HG02981 (cell line): ENCODE measurements around the gene XPNPEP3.

Experiments
- ATAC-seq: cut with Tn5 transposase; IDR thresholded peaks from one replicate; pipeline ENCODE4 v1.9.1; 2021; ENCODE audit warnings: mild to moderate bottlenecking, moderate library complexity; ENCODE audit not compliant: unreplicated experiment

Gene XPNPEP3

DNA sequence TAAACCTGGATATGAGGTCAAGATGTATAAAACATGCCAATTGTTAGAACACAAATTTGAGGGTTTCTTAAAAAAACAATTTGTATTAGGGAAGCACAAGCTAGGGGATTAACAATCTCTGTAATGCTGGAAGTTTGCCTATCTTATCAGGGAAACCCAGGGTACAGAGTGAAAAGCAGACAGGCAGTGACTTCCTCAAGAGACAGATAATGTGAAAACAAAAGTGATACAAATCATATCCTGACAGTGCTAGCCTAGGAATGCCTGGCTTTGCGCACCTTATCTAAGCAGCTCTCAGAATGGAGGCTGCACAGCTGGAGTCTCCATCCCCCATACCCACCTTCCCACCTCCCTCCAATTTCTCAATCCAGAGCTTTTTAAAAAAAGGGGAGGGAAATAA is 71.7 kb downstream of the XPNPEP3 start:
- ATAC-seq = no peak

DNA sequence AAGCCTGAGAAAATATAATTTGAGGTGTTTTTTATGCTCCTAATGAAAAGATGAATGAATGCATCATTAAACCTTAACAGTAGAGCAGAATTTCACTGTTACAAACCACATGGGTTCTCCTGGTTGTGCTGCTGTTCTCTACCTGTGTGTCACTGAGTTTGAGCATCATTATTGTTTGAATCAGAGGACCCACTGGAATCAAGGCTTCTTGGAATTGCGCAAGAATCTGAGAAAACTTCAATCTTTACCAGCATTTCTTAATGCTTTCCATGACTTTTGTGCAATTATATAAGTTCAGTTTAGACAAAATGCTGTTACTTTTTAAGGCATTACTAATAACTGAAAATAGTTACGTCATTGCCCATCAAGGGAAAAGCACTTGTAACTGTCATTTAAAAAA is 75.4 kb downstream of the XPNPEP3 start:
- no peak for ATAC-seq

DNA sequence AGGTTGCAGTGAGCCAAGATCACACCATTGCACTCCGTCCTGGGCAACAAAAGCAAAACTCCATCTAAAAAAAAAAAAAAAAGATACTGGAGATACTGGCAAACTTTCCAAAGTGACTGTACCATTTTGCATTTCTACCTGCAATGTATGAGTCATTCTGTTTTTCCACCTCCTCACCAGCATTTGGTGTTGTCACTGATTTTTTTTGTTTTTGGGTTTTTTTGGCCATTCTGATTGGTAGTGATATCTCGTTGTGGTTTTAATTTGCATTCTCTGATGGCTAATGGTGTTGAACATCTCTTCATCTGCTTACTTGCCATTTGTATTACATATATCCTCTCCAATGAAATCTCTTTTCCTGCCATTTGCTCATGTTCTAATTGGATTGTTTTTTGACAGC is 82.3 kb downstream of the XPNPEP3 start:
- ATAC-seq = no peak

DNA sequence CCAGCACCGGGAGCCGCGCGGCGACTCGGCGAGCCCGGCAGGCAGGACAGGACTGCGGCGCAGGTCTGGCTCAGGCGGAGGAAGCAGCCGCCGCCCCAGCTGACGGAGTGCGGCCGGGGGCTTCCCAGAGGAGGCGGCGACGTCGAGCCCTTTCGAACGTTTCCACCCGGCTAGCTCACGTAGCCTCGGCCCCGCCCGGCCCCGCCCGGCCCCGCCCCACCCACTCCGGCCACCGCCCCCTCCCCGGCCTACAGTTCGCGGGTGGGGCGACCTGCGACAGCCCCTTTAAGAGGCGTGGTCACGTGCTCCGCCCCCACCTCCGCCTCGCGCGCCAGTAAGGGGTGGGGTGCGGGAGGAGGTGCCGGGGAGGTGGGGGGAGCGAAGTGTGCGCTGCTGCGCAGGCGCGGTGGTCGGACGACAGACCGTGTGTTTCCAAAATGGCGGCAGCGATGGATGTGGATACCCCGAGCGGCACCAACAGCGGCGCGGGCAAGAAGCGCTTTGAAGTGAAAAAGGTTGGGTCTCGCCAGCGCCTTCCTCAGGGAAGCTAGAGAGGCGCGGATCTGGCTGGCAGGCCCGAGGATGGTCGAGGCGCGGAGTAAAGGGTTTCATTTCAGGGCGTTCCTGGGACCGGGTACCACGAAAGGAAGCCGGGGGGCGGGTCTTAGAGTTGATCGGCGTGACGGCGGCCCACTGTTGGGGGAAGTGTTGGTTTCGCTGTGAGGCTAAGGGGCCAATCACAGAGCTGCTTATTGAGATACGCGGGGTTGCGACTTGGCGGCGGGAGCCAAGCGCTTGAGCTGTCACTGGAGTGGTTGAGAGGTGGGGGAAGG is 94.2 kb downstream of the XPNPEP3 start, which contains the start of gene RBX1:
Gene RBX1 (plus strand): TSS at position 417 of the 833 bp plus-strand sequence. CDS start 21 bp downstream, at position 438.
- ATAC-seq = peak; percentile 81

DNA sequence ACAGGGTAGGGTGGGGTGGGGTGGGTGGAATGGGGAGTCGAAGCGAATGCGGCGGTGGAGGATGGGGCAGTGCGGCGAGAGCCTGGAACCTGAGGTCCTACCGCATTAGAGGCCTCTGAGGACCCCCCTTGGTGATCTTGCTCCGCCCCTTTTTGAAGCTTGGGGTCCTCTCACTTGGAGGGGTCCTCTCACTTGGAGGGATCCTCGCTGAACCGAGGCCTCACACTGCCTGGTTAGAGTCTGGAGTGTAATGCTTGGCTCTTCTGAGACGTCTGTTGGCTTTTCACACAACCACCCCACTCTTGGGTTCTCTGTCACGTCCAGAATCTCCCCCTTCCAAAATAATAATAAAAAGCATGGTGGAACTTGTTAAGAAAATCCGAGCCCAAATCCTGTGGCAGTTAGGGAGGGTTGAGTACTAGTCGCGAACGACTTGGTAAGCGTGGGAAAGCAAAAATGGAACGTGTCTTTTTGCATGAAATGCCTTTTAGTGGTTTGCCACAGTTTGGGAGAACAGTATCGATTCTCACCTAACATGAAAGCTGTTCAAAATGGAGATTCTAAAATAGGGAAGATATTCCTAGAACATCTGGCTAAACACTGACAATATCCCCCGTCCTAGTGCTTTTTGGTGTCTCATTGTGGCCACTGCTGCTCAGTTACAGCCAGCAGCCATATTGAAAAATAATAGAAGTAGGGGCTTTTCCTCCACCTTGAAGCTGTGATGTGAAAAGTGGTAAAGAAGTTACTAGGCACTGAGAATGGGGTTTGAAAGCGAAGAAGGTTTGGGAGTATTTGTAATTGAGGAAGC is 95.1 kb downstream of the XPNPEP3 start:
- ATAC-seq = no peak

DNA sequence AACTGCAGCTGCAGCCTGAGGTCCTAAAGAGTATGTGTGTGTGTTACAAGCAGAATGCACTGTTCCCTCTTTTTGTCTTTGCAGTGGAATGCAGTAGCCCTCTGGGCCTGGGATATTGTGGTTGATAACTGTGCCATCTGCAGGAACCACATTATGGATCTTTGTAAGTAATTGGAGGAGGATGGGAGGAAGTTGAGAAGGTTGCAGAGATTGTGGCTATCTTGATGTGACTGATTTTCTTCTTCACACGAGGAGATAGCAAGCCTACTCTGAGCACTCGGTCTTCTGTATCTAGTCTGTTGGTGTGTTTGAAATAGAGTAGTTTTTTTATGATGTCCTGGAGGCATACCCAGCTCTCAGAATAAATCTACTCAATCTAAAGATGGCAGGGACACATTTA is 96.5 kb downstream of the XPNPEP3 start:
- no peak for ATAC-seq

DNA sequence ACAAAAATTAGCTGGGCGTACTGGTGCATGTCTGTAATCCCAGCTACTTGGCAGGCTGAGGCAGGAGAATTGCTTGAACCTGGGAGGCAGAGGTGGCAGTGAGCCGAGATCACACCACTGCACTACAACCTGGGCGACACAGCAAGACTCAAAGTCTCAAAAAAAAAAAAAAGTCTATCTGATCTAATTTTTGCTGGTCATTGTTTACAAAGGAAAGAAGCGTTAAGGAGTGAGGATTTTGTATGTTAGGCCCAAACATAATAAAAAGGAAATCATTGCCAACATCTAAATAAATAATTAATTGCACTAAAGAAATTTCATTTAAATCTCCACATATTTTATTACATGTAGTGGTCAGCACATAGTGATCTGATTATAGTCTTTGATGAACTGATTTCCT is 97.2 kb downstream of the XPNPEP3 start:
- ATAC-seq = no peak

DNA sequence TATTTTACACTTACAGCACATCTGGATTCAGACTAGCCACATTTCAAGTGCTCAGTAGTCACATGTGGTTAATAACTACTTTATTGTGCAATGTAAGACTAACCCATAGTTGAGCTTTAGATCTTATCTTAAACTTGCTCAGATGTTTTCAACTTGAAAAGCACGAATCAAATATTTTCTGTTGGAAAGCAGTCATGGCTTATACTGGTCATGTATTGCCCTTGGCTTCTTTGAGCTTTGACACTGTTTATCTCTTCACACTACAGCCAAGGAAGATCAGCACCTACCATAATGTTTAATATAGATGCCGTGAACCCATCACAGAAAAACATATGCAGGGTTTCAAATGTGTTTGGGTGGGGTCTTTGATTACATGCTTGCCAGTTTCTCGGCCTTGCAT is 98.6 kb downstream of the XPNPEP3 start:
- ATAC-seq = no peak

DNA sequence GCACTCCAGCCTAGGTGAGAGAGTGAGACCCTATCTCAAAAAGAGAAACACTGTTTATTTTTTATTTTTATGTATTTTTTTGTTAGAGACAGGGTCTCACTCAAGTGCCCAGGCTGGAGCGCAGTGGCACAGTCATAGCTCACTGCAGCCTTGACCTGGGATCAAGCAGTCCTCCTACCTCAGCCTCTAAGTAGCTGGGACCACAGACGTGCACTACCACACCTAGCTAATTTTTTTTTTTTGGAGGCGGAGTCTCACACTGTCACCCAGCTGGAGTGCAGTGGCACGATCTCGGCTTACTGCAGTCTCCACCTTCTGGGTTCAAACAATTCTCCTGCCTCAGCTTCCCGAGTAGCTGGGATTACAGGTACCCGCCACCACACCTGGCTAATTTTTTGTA is 100.7 kb downstream of the XPNPEP3 start:
- ATAC-seq = no peak

DNA sequence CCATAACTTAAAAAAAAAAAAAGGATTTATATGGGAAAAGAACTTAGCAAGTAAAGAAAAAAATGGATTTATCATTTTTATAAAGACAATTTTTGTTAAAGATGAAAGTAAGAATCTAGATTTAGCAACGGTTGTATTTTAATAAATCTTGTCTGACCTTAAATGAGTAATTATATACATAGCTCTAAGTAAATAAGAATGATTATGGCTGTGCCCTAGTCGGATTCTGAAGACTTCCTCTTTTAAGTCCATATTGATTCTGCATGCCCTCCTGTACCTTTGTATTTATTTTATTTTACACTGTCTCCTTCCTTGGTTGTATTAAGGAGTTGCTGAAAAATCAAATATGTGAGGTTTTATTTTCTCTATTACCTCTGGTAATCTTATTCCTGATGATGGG is 101.4 kb downstream of the XPNPEP3 start:
- ATAC-seq = no peak

DNA sequence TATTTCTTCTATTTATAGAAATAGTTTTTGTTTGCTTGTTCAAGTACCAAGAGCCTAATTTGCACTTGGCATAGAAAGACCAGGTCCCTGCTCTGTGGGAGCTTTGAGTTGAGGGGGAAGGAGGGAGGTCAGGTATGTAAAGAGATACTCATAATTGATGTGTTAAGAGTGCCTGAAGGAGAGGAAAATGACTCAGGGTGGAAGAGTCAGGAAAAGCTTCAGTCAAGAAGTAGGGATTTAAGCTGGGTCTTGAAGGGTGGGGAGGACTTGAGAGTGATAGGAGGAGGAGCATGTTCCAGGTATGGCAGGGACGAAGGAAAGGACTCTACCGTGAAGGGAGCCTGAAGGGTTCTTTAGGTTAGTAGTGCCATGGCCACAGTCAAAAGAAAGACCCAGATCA is 103.2 kb downstream of the XPNPEP3 start:
- no peak for ATAC-seq

DNA sequence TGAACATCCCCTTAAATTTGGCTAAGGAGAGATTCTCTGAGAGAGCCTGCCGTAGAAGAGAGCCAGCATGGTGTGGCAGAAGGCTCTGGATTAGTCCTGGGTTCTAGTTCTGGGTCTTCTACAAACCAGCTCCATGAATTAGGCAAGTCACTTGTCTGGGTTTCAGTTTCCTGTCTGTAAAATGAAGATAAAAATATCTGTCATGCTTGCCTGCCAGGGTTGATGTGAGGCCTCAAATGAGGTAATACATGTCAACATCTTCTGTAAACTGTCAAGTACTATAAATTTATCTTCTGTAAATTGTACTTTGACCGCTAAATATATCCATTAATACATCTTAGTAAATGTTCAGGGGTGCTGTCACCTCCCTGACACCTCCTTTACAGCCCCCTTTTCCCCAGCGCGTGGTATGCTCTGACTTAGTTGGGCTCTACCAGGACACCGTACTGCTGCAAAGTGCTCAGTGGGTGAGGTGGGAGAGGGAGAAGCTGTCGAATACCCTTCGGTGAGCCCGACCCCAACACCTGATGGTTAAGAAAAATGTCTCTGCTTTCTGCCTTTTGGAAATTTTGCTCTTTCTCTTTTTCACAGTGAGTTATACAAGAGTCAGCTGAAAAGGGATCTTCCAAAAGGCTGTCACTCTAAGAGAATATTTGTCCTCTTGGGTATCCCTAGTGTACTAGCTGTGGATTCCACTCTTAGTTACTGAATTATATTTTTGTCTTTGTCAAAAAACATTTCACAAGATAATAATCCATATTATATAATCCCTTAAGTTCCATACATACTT is 109.2 kb downstream of the XPNPEP3 start:
- ATAC-seq = no peak

DNA sequence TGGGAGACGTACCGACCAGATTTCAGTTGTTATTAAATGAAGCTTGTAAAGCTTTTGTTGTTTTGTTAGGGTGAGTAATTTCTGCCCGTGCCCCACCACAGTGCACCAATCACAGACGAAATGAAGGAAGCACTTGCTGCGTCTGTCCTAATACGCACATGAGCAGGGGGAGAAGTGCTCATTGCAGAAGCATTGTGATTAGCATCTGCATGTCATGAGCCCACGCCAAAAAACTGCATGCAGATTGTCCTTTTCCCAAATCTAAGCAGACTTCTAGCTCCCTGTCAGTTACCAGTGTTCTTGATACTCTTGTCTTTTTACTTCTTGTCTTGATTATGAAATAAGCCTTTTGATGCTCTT is 109.8 kb downstream of the XPNPEP3 start:
- no peak for ATAC-seq

DNA sequence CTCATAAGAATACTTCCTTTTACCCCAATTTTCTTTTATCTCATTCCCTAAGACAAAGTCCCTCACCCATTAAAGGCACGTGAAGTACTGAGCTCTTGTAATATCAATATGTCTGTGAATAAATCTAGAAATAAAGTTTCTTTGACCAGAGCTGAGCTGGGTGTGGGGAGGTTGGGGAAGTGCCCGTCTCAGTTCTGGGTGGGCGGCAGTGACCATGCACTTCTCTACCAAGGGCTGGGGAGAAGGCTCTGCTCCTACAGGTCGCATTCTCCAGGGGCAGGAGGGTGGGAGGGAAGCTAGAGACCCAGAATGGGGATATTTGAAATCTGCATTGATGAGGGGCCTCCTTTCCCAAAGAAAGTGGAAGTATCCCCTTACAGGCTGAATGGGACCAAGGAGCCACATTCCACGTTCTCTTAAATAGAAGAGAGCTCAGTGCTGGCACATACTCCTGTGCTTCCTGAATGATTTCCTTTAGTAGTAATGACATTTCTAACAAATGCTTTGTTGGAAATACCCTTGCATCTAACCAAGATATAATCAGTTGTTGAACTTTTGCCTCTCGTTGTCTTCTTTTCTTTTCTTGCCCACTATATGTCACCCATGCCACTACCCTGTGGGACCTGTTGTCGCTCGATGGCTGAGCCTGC is 110.3 kb downstream of the XPNPEP3 start:
- ATAC-seq = no peak

DNA sequence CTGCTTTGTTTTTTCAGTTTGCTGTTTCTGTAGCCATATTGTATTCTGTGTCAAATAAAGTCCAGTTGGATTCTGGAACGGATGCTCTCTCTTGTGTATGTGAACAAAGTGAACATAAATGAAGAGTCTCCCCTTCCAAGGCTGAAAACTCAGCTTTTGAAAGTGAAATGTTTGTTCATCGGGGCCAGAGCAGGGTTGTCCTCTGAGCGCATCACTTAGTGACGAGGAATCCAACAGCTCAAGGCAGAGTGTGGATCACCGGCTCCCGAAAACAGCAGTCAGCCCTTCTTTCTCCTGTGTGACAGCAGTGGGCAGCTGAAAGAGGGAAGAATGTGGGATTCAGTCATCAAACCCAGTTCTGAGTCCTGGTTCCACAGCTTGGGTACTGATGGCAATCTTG is 115.6 kb downstream of the XPNPEP3 start:
- no peak for ATAC-seq

DNA sequence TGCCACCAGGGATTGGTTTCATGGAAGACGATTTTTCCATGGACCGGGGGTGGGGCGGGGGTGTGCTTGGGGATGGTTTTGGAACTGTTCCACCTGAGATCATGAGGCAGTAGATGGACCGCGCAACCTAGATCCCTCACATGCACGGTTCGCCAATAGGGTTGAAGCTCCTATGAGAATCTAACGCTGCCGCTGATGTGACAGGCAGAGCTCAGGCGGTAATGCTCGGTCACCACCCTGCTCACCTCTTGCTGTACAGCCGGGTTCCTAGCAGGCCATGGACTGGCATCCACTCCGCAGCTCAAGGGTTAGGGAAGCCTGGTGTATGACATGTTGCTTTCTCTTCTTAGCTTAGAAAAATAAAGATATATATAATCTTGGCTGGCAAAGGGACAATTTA is 116.2 kb downstream of the XPNPEP3 start:
- no peak for ATAC-seq

DNA sequence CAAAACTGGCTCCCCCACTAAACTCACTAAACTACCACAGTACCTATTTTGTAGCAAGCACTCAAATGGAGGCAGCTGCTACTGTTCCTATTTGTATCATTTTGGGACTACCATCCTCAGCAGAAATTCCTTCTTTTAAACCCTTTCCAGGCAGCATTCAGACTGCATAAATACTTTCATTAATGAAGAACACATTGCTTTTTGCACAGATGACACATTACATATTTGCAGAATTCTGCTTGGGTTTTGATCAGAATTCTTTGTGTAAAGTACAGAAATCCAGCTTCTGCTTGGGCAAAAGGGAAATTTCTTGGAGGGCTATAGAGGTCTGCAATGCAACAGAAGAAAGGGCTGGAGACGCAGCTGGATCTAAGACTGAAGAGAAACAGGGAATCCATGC is 118.4 kb downstream of the XPNPEP3 start:
- ATAC-seq = no peak

DNA sequence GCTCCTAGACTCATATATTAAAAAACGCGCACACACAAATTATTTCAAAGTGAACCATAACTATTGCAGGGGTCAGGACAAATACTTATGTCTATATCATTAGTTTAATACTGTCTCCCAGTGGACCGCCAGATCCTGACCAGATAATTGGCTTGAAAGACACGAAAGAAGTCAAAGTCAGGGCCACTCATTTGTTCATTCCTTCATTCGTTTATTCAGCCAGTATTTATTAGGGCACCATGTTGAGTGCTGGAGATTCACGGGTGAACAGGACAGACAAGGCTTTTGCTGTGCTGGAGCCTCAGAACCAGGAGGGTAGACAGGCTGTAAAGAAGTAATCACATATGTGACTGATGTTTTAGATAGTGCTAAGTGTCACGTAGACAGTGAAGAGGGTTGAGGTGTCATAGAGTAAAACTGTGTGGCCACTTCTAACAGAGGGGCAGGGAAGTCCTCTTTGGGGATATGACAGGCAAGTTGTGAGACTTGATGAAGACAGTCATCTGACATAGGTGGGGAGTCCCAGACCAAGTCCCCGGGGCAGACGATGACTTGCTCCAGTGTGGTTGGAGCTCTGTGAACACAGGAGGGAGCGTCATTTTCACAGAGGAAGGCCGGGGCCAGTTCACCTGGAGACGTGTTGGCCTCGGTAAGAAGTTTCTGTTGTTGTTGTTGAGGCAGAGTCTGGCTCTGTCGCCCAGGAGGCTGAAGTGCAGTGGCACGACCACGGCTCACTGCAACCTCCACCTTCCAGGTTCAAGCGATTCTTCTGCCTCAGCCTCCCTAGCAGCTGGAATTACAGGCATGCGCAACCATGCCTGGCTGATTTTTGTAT is 120.1 kb downstream of the XPNPEP3 start:
- ATAC-seq = no peak

DNA sequence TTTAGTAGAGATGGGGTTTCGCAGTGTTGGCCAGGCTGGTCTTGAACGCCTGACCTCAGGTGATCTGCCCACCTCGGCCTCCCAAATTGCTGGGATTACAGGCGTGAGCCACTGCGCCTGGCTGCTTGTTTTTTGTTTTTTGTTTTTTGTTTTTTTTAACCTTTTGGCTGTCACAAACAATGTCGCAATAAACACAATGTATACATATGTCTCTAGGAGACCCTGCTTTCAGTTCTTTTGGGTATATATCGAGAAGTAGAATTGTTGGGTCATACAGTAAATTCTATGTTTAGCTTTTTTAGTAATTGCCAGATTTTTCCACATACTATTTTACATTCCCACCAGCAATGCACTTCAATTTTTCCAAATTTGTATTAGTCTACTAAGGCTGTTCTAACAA is 122.2 kb downstream of the XPNPEP3 start:
- ATAC-seq = no peak

DNA sequence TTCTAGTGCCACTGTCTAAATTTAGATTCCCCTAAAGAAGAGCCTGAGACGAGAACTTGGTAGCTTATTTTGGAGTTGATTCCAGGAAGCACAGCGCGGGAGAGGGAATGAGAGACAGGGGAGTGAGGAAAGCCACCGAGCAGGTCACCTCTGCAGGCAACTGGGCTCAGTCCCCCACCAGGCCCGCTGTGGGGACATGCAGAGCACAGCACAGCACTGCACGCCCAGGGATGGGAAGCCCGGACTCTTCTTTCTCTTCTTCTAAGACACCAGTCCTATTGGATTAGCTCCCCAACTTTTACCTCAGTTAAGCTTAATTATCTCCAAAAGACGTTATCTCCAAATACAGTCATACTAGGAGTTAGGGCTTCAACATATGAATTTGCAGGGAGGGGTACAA is 122.9 kb downstream of the XPNPEP3 start:
- ATAC-seq = no peak
